Uterus (tissue), 4 donors: ENCODE measurements around the gene AGPAT2. TPM values are rescaled to one million over a fixed set of nuclear protein-coding genes. Genes with fewer than 3 reads are reported as not detected.

Source experiments
- DNase-seq, 2 donors: peaks; one replicate each; pipeline ENCODE4 v3.0.0-alpha.2; 2019 to 2020
- H3K27ac ChIP-seq, 2 donors: fragments of 200-600 bp; sonication (generic); 1 replicate in 1 of 2; 2 replicates in 1 of 2; pipeline ENCODE4 v1.5.1; 2016 to 2018
- H3K27me3 ChIP-seq, 2 donors: fragments of 200-600 bp; sonication (generic); one replicate each; pipeline ENCODE4 v1.5.1; 2018 to 2019; ENCODE audit warnings: control low read depth in 1 of 2
- H3K36me3 ChIP-seq, 2 donors: fragments of 200-600 bp; sonication (generic); one replicate each; pipeline ENCODE4 v1.5.1; 2019; ENCODE audit warnings: control low read depth in 1 of 2
- H3K4me1 ChIP-seq, 2 donors: fragments of 200-600 bp; sonication (generic); one replicate each; pipeline ENCODE4 v1.5.1; 2018 to 2019; ENCODE audit warnings: control low read depth in 1 of 2
- H3K4me3 ChIP-seq, 2 donors: fragments of 200-600 bp; sonication (generic); 1 replicate in 1 of 2; 2 replicates in 1 of 2; pipeline ENCODE4 v1.5.1; 2018 to 2019; ENCODE audit warnings: mild to moderate bottlenecking in 1 of 2
- H3K9me3 ChIP-seq, 2 donors: fragments of 200-600 bp; sonication (generic); one replicate each; pipeline ENCODE4 v1.5.1; 2019; ENCODE audit warnings: control low read depth in 1 of 2
- CTCF ChIP-seq, 4 experiments: fragments of 200-600 bp in 2 of 4; fragments of 450-650 bp in 2 of 4; sonication (generic) in 2 of 4; IDR thresholded peaks; one replicate each; pipeline ENCODE4 v1.5.1; 2016 to 2019; ENCODE audit warnings: antibody characterized with exemption in 4 of 4, mild to moderate bottlenecking in 2 of 4, moderate library complexity in 1 of 4
- POLR2A ChIP-seq, 2 donors: fragments of 450-650 bp; IDR thresholded peaks; one replicate each; pipeline ENCODE4 v1.6.1; 2016; ENCODE audit warnings: antibody characterized with exemption in 2 of 2, mild to moderate bottlenecking in 1 of 2, moderate library complexity in 1 of 2
- intact Hi-C: fragments of 100-400 bp; cut with DNase I; formaldehyde crosslinking; loops from one replicate; pipeline ENCODE4 v1.15.1; 2023; ENCODE audit warnings: low total_unique reads
- total RNA-seq, 4 donors: library from RNA; depleted of rRNA in 3 of 4; stranded (reverse); fragments of >200 nt in 3 of 4; gene quantifications; one replicate each; pipeline versions ENCODE4 v1.1.0 to v1.2.4, GENCODE V29; 2014 to 2023
- donor health status: DM: yes; HTN: yes; CAD: no.

AGPAT2 gene
- total RNA-seq, 4 donors from 2014 or later: 22.7 to 45.1 (median 38.6) TPM

GRCh38 chr9:136674786-136675349 lies 12.4 kb downstream of the AGPAT2 start:
- H3K9me3 ChIP-seq: no peaks in the 10 kb centered on the region
- no peaks in the 10 kb centered on the region for H3K36me3 ChIP-seq

GRCh38 chr9:136673975-136674785 lies 13.1 kb downstream of the AGPAT2 start:
- no peaks in the 10 kb centered on the region for H3K36me3 ChIP-seq

More at GRCh38 chr9:136674786-136675349, 12.4 kb downstream of the AGPAT2 start:
- Histone ChIP-seq H3K4me1 (peaks cover 0 to 9% of the 10 kb centered on the region in 2 donors), H3K27ac (no peak overlapping the region), H3K27me3 (peaks cover 0 to 3% of the 10 kb centered on the region in 2 donors), H3K4me3 (no peak overlapping the region)
- intact Hi-C loops: no loop called here
- peak in 1 of 2 donors; percentile 62 for DNase-seq
- no peak for TF ChIP-seq POLR2A (IDR thresholded peaks at IDR 0.05)
- no peak for TF ChIP-seq CTCF (IDR thresholded peaks at IDR 0.05)

GRCh38 chr9:136673088-136673974 lies 13.9 kb downstream of the AGPAT2 start:
- TF ChIP-seq POLR2A (IDR thresholded peaks at IDR 0.05) (no peak), CTCF (IDR thresholded peaks at IDR 0.05) (no peak)
- no peak for DNase-seq
- intact Hi-C loops: no loop called here
- Histone ChIP-seq H3K27me3 (peaks cover 0 to 8% of the 10 kb centered on the region in 2 donors), H3K4me3 (no peak overlapping the region), H3K36me3 (no peaks in the 10 kb centered on the region), H3K9me3 (no peaks in the 10 kb centered on the region), H3K27ac (no peak overlapping the region), H3K4me1 (peaks cover 0 to 9% of the 10 kb centered on the region in 2 donors)

More at GRCh38 chr9:136673975-136674785, 13.1 kb downstream of the AGPAT2 start:
- TF ChIP-seq POLR2A (IDR thresholded peaks at IDR 0.05): no peak
- TF ChIP-seq CTCF (IDR thresholded peaks at IDR 0.05): no peak
- H3K4me3 ChIP-seq: no peak overlapping the region
- DNase-seq: no peak
- H3K4me1 ChIP-seq: peaks cover 0 to 9% of the 10 kb centered on the region in 2 donors
- H3K27me3 ChIP-seq: peaks cover 0 to 8% of the 10 kb centered on the region in 2 donors
- H3K9me3 ChIP-seq: no peaks in the 10 kb centered on the region
- H3K27ac ChIP-seq: no peak overlapping the region
- intact Hi-C loops: no loop called here

- H3K9me3 ChIP-seq: no peaks in the 10 kb centered on the region
- peaks cover 0 to 9% of the 10 kb centered on the region in 2 donors for H3K4me1 ChIP-seq
- TF ChIP-seq CTCF (IDR thresholded peaks at IDR 0.05): no peak
- no peak for TF ChIP-seq POLR2A (IDR thresholded peaks at IDR 0.05)
- DNase-seq: no peak
- no peak overlapping the region for H3K27ac ChIP-seq
- H3K27me3 ChIP-seq: peaks cover 0 to 8% of the 10 kb centered on the region in 2 donors
- H3K36me3 ChIP-seq: no peaks in the 10 kb centered on the region
- intact Hi-C loops: no loop called here
- H3K4me3 ChIP-seq: no peak overlapping the region
Measured at GRCh38 chr9:136672431-136673087, 14.7 kb downstream of the AGPAT2 start.
